Epidermal melanocyte (primary cell): ENCODE measurements around the gene MRPS5.

Experiments used
- DNase-seq: peaks from one replicate; pipeline ENCODE4 v3.0.0; 2011; ENCODE audit warnings: low spot score; ENCODE audit not compliant: insufficient read length

The MRPS5 gene

GRCh38 chr2:95091885-95092555, 29.6 kb downstream of the MRPS5 start:
- DNase-seq: no peak

DNA sequence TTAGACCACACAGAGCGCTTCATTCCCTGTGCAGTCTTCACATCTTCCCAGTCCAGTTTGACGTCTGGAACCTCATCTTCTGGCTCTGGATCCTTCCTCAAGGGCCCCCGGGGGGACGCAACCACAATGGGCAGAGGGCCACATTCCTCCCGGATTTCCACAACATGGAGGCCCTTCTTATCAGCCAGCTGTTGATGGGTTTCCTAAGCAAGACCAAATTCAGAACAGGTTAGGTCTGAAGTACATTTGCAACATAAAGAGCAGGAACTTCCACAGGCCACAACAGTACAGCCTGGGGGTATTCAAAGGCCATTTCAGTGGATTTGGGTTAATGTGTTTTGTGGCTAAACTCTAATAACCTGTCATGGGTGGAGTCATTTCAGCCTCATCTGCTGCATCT, 34.2 kb downstream of the MRPS5 start:
- no peak for DNase-seq

GRCh38 chr2:95086017-95086416, 35.6 kb downstream of the MRPS5 start:
- DNase-seq: no peak

- DNase-seq: no peak
These were observed 39.1 kb downstream of the MRPS5 start for GRCh38 chr2:95082477-95082876.

GRCh38 chr2:95079199-95079683, 42.4 kb downstream of the MRPS5 start:
- no peak for DNase-seq

DNA sequence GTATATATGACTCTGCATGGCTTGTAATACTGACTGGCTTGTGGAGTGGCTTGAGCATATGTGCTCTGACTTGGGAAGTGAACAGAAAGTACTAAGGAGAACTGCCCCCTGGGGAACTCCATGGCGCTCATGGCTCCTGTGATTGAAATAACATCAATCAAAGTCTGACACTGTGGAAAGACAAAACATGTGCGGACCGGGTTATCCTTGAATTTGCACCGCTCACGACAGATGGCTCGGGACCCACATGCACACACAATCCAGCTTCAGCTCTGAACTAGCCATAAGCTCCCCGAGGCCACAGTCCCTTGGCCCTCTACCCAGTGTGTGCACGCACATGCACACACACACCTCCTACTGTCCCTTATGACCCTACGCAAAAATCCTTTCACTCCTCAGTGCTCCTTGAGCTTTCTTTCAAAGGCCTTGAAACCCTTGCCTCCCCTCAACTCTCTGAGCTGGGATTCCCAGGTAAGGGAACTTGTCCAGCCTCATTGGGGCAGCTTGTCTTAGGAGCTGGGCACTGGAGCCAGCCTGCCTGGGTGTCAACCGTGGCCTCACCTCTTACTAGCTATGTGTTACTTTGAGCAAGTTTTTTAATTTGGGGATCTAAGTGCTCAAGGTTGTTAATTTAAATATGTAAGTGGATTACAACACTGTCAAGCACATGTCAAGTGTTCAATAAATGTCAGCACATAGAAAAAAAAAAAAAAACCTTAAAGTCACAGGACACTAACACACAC, 43.6 kb downstream of the MRPS5 start:
- no peak for DNase-seq

DNA sequence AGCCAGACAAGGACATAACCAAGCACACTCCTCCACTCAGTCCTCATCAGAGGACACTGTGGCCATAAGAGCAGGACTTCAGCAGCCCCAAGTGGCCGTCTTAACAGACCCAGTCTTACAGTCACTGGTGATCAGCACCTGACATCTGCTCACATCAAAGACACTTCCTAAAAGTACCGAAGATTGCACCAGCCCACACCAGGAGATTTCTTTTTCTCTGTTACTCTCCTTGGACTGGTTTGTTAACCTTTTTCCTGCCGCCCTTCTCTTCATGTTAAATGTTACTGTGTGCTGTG, 44.1 kb downstream of the MRPS5 start:
- no peak for DNase-seq

- DNase-seq: no peak
These were observed 44.7 kb downstream of the MRPS5 start for GRCh38 chr2:95076705-95077529.

DNA sequence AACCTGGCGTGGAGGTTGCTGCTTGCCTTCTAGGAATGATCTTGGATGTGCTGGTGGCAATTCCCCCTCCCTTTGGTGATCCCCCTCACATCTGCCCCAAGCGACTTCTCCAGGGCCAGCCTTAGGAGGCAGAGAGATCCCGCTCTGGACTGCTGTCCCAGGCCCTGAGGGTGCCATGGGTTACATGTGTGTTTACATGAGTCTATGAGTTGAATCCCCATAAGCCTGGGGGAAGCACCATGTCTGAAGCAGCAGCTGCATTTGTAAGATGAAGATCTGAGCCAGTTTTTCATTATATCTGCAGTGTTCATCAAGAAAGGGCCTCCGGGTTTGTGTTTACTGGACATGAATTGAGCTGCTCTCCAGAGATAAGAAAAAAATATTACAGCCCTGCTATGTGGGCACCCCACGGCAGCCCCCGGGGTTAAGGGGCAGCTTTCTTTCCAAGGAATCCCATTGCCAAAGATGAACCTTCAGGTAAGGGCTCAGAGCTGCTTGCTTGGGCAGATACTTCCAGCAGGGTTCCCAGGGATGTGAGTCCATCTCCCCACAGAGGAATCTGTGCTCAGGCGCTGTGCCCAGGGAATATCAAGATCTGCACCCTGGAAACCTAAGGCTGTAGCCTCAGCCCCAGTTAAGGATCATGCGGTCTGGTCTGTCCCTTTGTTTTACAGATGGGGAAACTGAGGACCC, 46.0 kb downstream of the MRPS5 start:
- no peak for DNase-seq

DNA sequence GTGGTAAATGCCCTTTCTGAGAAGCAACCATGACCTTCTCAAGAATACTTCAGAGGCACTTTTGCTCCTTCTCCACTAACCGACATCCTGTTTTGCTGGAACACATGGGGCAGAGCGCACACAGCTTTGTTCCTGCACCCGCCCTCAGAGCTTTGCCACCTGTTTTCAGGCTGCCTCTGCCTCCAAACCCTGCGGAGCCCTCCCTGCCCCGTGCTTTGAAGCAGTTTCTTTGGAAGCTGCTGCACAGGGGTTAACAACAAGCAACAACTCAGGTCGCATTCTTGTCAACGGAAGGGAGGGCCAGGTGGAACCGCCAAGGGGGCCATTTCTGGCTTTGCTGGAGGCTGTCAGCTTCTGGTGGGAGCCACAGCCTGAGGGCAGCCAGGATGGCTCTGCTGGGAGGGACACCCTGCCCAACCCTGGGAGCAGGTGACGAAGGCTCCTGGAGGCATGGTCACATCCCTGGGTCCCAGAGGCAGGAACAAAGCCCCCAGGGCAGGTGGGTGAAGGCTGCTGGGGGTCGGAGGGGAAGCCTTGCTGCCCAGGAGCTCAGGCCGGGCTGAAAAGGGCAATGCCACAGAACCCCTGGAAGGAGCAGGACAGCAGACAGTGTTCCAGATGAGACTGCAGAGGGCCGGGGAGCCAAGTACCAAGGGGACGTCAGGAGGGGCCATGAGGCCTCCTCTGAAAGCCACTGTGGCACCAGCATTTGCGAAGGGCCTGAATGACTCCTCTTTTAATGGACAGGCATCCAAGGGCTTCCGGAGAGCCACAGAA, 46.8 kb downstream of the MRPS5 start:
- no peak for DNase-seq

DNA sequence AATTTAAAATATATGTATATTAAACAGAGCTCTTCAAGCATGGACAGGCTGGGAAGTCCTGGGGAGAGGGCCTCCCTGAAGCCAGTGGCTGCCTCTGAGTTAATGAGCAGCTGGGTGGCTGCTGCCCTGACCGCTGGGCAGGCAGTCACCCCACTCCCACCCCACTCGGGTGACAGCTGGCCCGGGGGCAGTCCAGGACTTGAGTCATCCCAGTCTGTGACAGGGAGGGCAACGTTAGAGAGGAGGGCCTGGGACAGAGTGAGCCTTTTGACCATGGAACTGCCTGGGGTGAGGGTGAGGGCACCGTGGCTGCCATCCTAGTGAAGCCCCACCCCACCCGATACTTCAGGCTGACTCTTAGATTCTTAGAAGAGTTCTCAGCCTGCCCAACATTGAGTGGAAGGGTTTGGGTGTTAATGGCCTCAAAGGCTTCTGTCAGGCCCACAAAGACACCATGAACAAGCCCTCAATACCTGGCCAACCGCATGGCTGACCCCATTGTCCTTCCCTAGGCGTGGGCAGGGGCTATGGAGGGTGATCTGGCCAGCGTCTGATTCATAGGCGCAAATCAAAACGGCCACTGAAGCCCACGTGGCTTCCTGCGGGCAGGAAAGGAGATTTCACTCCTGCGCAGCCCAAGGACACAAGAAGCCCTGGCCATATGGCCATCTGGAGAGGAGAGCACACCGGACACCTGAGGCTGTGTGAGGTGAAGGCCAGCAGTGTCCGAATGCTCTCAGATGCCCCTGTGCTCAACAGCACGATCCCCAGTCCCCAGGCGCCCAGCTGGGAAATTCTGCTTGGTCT, 47.5 kb downstream of the MRPS5 start:
- no peak for DNase-seq

GRCh38 chr2:95072424-95072823, 49.2 kb downstream of the MRPS5 start:
- DNase-seq: no peak

- DNase-seq: no peak
These were observed 49.8 kb downstream of the MRPS5 start for GRCh38 chr2:95071856-95072255.

GRCh38 chr2:95069465-95069864, 52.1 kb downstream of the MRPS5 start:
- no peak for DNase-seq

DNA sequence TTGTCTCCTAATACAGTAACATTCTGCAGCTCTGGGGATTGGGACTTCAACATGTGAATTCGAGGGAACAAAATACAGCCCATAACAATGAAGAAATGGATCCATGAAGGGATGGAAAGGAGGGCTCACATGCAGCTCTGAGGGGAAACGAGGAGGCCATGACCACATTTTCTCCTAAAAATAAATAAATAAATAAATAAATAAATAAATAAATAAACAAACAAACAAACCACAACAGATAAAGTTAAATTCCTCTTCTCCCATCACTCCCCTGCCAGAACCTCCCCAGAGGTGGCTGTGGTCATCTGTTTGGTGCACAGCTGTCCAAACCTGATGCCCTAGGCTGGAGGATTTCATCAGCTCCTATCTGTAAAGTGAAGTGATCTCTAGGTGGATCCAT, 53.4 kb downstream of the MRPS5 start:
- DNase-seq: no peak

GRCh38 chr2:95063086-95063958, 58.3 kb downstream of the MRPS5 start:
- no peak for DNase-seq

- DNase-seq: no peak
These were observed 59.1 kb downstream of the MRPS5 start for GRCh38 chr2:95062242-95063085.

DNA sequence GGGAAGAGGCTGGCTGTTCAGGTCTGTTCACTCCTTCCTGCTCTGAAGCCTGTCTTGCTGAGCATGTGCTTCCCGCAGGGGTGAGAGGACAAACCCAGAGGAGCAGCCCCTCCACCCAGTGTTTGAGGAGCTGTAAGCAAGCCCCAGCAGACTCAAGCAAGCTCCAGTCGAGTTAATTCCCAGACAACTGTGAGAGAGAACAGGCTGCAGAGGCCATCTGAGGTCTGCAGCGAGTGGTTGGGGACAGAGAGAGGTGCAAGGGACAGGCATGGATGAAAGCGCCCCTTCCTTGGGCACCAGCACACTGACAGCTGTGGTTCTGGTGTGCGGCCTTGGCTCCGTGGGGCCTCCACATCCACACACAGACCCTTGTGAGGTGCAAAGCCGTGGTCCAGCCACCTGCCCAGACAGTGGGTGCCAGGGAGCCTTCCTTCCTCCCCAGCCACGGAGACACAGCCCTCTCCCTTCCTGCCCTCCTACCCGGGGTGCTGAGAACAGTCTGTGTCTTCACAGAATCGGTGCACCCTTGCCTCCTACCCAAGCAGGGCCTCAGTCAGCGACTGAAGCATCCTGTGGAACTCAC, 59.9 kb downstream of the MRPS5 start:
- no peak for DNase-seq
